ENCODE data around the gene EPHA5. TPM values are rescaled to one million over a fixed set of nuclear protein-coding genes. Genes with fewer than 3 reads are reported as not detected.

The EPHA5 gene
- total RNA-seq = not detected in 2 replicates

- DNase-seq (ENCODE audit: low read depth in 2 of 2) = peak in 1 of 2 donors; percentile 62
Measured at GRCh38 chr4:65670331-65671031, at the start of gene EPHA5. Gene EPHA5, minus strand, starts transcription at chr4:65670489. Its CDS starts 747 bp downstream, at chr4:65669742.

GRCh38 chr4:65719635-65720034, 49.3 kb upstream of the EPHA5 start:
- DNase-seq (ENCODE audit: low read depth in 2 of 2) = no peak

- no peak for DNase-seq (ENCODE audit: low read depth in 2 of 2)
Measured at GRCh38 chr4:65698631-65699030, 28.3 kb upstream of the EPHA5 start.

GRCh38 chr4:65696436-65696835, 26.1 kb upstream of the EPHA5 start:
- DNase-seq (ENCODE audit: low read depth in 2 of 2) = no peak

- no peak for DNase-seq (ENCODE audit: low read depth in 2 of 2)
Measured at GRCh38 chr4:65671372-65671771, 1.1 kb upstream of the EPHA5 start.

GRCh38 chr4:65670020-65670330, 314 bp downstream of the EPHA5 start:
- DNase-seq (ENCODE audit: low read depth in 2 of 2) = no peak

- no peak for DNase-seq (ENCODE audit: low read depth in 2 of 2)
Measured at GRCh38 chr4:65669111-65670019, 924 bp downstream of the EPHA5 start.

GRCh38 chr4:65668201-65669089, 1.8 kb downstream of the EPHA5 start:
- DNase-seq (ENCODE audit: low read depth in 2 of 2) = no peak

GRCh38 chr4:65667506-65668041, 2.7 kb downstream of the EPHA5 start:
- no peak for DNase-seq (ENCODE audit: low read depth in 2 of 2)

GRCh38 chr4:65665771-65666523, 4.3 kb downstream of the EPHA5 start:
- DNase-seq (ENCODE audit: low read depth in 2 of 2) = no peak

GRCh38 chr4:65661471-65661870, 8.8 kb downstream of the EPHA5 start:
- DNase-seq (ENCODE audit: low read depth in 2 of 2) = no peak

- no peak for DNase-seq (ENCODE audit: low read depth in 2 of 2)
Measured at GRCh38 chr4:65658117-65658516, 12.2 kb downstream of the EPHA5 start.

- DNase-seq (ENCODE audit: low read depth in 2 of 2) = no peak
Measured at GRCh38 chr4:65656008-65656407, 14.3 kb downstream of the EPHA5 start.

GRCh38 chr4:65654976-65655375, 15.3 kb downstream of the EPHA5 start:
- DNase-seq (ENCODE audit: low read depth in 2 of 2) = no peak

- DNase-seq (ENCODE audit: low read depth in 2 of 2) = no peak
Measured at GRCh38 chr4:65653740-65654361, 16.4 kb downstream of the EPHA5 start.

GRCh38 chr4:65651751-65652150, 18.5 kb downstream of the EPHA5 start:
- no peak for DNase-seq (ENCODE audit: low read depth in 2 of 2)

- DNase-seq (ENCODE audit: low read depth in 2 of 2) = no peak
Measured at GRCh38 chr4:65651031-65651430, 19.3 kb downstream of the EPHA5 start.

GRCh38 chr4:65646136-65646535, 24.2 kb downstream of the EPHA5 start:
- DNase-seq (ENCODE audit: low read depth in 2 of 2) = no peak

GRCh38 chr4:65645185-65645584, 25.1 kb downstream of the EPHA5 start:
- no peak for DNase-seq (ENCODE audit: low read depth in 2 of 2)

- DNase-seq (ENCODE audit: low read depth in 2 of 2) = no peak
Measured at GRCh38 chr4:65635051-65635821, 35.1 kb downstream of the EPHA5 start.
